Forelimb muscle (tissue), 1 donor: ENCODE data around the gene EIPR1. TPM values are rescaled to one million over a fixed set of nuclear protein-coding genes. Genes with fewer than 3 reads are reported as not detected.
"Not testable (repeated sequence)": the region's sequence is repeated elsewhere in the genome, so short reads cannot be mapped to it uniquely, and the experiment has no call there.

Experiments used
- DNase-seq: peaks from one replicate; pipeline ENCODE4 v3.0.0-alpha.2; 2013; ENCODE audit warnings: low read depth
- polyA plus RNA-seq: library from polyadenylated mRNA; unstranded; fragments of 120-200 nt; gene quantifications from one replicate; pipeline ENCODE4 v1.2.1, GENCODE V29; 2013; ENCODE audit not compliant: insufficient read length

The EIPR1 gene
- polyA plus RNA-seq, 1 donor = 18.9 TPM

DNA sequence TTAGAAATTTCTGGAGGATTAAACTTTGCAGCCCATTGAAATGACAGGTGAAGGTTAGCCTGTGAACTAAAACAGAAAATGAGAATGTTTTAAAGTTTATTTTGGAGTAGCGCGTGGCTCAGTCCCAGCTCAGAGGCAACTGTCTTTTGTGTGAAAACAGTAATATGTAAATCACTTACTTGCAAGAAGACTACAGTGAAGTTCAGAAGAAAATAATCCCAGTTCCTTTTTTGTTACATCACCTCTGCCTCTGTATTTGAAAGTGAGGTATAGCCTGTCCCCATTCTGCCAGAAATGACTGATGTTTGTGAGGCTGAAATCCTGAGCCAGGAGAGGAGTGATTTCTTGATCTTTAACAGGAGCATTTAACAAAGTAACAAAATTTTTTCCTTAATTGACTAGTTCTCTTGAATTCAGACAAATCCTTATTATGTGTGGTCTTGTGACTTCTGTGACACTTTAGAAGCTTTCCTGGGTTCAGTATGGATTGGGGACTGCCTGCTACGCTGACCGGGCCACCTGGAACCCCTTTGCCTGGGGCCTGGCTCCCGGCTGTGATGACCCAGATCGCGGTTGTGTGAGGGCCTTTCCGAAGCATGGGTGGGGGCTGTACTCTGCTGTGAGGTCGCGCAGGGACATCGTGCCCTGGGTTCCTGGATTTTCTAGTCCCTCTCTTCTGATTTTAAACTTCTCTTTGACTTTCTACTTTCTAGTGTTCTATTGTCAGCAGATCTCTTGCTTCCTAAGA, 26.1 kb upstream of the EIPR1 start:
- no peak for DNase-seq

DNA sequence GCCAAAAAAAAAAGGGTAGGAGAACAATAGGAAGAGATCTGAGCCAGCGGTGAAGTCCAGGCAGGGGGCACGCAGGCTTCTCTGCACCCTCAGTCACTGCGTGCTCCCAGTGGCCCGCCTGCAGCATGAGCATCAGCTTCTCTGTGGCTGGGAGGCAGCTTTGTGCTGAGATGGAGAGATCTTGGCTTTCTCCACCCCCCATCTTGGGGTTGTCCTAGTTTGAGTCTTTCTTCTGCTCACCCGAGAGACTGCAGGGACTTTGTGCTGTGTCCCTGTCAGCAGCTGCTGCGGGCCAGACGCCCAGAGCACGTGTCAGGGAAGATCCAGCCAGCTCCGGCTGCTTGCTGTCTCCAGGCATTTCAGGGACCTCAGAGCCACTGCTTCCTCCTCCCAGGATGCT, 22.2 kb upstream of the EIPR1 start:
- DNase-seq = no peak

DNA sequence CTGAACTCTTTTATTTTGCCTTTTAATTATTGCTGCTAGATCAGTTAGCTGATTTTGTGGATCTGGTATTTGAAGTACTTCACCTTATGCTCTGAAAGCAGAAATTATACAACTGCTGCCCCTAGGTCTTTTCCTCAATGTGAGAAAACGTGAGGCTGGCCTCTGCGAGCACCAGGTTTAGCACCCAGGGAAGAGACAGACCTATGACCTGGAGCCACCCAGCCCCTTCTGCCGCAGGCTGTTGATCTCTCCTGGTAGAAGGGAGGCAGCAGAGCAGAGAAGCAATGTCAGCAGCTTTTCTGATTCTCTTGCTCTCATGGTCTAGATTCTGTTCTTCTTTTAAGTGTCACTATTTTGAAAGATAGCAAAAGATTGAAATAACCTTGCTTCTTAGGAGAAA, 21.8 kb upstream of the EIPR1 start:
- no peak for DNase-seq

DNA sequence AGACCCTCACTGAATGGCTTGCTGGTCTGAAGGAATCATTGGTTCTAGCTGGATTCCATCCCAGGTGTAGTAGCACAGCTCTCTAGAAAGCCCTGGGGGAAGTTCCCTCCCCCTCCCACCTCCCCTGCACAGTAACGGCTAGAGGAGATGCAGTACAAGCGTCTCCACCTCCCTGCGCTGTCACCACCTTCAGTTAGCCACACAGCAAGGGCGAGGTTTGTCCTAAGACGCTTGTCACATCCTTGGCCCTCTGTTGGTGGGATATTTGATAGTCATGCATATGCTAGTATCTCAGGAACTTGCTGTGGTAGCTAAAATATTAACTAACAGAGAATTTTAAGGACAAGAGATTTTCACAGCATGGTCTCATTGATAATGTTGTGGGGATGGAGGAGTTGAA, 21.2 kb upstream of the EIPR1 start:
- no peak for DNase-seq

DNA sequence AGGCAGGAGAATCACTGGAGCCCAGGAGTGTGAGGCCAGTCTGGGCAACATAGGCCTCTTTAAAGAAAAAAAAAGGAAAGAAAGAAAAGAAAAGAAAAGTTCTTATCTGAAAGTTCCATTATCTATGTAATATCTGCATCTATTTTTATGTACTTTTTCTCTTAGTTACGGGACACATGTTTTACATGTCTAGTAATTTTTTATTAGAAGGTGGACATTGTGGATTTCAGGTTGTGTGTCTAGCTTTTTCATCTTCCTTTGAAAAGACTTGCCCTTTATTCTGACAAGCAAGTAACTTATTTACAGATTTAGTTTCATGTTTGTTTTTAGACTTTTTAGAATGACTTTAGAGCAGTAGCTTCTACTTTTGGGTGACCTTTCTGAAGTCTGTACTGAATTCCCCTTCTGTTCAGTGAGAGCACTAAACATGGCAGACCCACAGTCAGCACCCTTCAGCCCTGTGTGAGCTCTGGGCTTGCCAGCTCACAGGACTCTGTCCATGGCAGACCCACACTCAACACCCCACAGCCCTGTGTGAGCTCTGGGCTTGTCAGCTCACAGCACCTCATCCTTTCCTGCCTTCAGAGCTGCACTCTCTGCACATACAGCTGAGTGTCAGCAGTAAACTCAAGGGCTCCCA, 19.4 kb upstream of the EIPR1 start:
- DNase-seq = no peak

DNA sequence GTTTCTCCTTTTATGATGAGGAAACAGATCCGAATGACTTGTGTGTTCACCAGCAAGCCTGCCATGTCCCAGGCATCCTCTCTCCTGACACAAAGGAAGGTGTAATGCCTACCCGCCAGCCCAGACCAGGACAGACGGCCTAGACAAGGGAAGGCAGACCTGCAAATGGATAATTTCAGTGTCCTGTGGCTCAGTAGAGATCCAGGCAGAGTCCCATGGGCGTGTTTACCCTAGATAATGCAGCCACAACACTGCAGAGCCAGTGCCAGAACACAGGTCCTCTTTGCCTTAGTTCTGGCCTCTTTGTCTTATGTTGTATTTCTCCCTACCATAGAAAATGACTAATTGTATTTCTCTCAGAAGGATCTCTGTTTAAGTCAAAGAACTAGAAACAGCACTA, 14.6 kb upstream of the EIPR1 start:
- no peak for DNase-seq

DNA sequence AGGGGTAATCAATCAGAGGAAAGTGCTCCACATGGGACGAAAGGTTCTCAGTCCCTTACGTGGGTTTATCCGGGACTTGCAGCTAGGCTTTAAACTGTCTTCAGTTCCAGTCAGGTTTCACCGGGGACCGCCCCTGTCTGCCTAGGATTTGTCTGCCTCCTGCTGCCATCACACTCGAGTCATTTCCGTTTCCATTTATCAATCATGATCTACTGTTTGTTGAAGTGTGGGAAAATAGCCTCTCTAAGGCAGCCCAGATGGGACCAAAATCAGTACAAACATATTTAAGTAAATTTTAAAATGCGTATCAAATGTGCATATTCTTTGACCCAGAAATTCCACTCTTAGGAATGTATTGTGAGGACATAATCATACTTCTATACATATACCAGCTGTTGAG, 12.4 kb upstream of the EIPR1 start:
- no peak for DNase-seq

DNA sequence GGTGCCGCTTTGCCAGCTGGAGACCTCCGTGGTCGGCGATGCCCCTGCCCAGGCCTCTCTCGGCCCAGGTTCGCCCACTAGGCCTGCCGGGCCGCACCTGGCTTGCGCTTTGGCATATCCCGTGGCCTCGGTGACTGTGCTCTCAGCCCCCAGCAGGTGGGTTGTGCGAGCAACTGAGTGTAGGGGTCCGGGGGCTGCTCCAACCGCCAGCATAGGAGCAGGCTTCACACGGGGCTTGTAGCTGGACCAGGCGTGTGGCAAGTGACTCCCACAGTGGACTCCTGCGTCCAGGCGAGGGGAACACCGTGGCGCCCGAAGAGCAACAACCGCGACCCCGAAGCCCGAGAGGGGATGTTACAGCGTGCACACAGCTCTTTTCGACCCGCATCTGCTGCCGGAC, 11.6 kb upstream of the EIPR1 start:
- no peak for DNase-seq

DNA sequence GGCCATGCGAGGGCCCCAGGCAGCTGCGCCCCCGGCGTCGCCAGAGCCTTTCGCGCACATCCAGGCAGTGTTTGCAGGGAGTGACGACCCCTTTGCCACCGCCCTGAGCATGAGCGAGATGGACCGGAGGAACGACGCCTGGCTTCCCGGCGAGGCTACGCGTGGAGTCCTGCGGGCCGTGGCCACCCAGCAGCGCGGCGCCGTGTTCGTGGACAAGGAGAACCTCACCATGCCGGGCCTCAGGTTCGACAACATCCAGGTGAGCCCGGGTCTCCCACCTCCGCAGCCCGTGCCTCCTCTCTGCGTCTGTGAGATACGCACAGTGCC, 10.8 kb upstream of the EIPR1 start:
- no peak for DNase-seq

DNA sequence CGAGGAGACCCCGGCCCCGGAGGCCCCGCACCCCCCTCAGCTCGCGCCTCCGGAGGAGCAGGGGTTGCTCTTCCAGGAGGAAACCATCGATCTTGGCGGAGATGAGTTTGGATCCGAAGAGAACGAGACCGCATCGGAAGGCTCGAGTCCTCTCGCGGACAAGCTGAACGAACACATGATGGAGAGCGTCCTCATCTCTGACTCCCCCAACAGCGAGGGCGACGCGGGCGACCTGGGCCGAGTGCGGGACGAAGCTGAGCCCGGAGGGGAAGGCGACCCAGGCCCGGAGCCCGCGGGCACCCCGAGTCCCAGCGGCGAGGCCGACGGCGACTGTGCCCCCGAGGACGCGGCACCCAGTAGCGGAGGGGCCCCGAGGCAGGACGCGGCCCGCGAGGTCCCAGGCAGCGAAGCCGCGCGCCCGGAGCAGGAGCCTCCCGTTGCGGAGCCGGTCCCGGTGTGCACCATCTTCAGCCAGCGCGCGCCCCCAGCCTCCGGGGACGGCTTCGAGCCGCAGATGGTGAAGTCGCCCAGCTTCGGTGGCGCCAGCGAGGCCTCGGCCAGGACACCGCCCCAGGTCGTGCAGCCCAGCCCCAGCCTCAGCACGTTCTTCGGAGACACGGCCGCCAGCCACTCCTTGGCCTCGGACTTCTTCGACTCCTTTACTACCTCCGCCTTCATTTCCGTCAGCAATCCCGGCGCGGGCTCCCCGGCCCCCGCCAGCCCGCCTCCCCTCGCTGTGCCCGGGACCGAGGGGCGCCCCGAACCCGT, 10.2 kb upstream of the EIPR1 start:
- DNase-seq = no peak

DNA sequence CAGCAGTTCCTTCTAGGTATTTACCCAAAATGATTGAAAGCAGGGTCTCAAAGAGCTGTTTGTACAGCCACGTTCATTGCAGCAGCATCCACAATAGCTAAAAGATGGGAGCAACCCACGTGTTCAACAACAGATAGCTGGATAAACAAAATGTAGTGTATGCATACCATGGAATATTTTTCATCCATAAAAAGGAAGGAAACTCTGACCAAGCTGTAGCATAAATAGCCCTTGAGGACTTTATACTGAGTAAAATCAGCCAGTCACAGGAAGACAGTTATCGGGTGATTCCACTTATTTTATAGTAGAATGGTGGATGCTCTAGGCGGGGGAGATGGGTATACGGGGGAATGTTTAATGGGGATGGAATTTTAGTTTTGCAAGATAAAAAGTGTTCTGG, 9.4 kb upstream of the EIPR1 start:
- no peak for DNase-seq

DNA sequence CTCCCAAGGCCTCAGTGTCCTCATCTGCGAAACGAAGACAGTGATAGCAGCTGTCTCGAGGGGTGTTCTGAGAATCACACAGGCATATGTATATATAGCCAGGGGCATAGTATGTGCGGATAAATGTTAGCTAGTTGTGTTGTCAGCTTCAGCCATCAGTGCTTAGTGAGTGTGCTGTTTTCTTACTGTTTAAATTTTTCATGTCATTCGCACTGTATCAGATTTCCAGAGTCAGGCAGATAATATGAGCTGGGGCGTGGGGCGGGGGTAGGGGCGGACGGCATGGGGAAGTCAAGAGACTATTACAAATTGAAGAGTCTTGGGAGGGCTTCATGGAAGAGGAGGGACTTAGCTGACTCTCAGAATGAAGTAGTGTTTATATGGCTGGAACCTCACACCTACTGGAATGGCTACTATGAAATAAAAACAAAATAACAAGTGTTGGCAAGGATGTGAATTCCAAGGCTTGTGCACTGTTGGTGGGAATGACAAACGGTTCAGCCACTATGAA, 8.9 kb upstream of the EIPR1 start:
- no peak for DNase-seq

DNA sequence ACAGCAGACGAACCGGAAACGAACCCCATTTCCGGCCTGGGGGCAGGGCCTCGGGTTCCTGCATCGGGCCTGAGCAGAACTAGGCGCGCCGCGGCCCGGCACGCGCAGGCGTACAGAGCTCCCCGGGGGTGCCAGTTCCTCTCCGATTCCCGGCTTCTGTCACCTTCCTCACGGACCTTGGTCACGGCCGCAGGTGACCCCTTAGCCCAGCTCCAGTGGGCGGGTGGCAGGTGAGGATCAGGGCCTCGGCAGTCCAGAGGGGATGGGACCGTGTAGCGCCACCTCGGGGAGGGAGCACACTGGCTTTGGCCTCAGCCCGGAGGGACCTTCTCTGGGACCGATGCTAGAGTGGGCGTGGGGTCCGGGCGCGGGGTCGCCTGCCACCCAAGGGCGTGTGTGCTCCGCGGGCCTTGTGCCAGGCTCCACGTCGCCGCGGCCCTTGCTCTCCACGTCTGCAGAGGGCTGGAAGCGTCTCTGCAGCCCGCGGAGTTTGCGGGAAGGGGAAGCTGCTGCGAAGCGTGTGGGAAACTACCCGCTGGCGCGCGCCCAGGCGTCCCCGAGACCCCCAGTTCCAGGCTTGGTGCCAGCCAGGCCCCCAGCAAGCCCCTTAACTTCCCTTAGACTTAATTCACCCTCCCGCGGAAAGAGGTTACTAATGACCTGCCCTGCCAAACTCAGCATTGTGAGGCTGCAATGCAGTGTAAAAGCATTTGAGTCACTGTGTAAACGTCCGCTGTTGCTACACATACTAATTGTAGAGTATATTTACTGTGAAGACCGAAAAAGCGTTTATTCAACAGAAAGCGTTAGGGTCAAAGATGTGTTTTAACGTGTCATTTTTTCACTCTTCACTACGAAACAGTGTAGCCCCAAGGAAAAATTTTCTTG, 2.3 kb upstream of the EIPR1 start, which contains the start of gene TRAPPC12:
TSS of gene TRAPPC12 (plus strand) at position 48 of the 888 bp plus-strand sequence. CDS start 7,930 bp downstream, outside the sequence.
- DNase-seq = peak; percentile 56

DNA sequence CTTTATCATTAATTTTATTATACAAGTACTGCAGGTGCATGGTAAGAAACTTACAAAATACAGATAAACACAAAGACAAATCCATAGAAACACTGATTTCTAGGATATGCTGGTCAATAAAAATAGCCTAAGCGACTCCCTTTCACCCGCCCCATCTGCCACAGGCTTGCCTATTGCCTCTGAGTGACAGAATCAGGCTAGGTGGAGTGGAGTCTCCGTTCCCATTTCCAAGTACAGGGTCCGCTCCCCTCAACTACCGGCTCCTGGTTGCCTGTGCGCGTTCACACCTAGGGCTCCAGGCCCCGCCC, 1.7 kb upstream of the EIPR1 start:
- DNase-seq = no peak

DNA sequence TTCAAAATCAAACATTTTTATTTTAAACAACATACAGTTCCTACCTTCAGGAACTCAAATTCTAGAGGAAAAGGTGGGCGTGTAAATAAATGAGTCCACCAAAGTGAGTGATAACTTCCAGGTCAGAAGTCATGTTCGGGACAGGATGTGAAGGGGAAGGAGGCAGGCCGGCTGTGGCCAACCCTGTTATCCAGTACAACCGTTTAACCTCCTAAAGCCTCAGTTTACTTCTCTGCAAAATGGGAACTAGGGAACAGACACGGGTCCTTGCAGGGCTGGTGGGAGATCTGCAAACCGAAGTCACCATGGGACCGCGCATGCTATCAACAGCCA, 373 bp downstream of the EIPR1 start:
- no peak for DNase-seq

DNA sequence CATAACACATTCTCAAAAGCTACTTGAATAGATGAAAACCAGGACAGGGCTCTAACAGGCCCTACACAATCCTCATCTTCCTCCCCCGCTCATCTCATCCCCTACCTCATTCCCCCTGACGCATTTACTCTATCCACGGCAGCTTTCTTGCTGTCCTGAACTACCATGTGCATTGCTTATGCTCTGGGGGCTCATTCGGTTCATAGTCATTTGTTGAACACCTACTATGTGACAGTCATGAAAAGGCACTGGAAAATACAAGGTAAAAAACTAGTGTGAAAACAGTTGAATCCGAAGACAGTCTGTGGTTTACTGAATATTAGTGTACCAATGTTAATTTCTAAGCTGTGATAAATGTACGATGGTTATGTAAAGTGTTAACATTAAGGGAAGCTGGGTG, 797 bp downstream of the EIPR1 start:
- DNase-seq = no peak

DNA sequence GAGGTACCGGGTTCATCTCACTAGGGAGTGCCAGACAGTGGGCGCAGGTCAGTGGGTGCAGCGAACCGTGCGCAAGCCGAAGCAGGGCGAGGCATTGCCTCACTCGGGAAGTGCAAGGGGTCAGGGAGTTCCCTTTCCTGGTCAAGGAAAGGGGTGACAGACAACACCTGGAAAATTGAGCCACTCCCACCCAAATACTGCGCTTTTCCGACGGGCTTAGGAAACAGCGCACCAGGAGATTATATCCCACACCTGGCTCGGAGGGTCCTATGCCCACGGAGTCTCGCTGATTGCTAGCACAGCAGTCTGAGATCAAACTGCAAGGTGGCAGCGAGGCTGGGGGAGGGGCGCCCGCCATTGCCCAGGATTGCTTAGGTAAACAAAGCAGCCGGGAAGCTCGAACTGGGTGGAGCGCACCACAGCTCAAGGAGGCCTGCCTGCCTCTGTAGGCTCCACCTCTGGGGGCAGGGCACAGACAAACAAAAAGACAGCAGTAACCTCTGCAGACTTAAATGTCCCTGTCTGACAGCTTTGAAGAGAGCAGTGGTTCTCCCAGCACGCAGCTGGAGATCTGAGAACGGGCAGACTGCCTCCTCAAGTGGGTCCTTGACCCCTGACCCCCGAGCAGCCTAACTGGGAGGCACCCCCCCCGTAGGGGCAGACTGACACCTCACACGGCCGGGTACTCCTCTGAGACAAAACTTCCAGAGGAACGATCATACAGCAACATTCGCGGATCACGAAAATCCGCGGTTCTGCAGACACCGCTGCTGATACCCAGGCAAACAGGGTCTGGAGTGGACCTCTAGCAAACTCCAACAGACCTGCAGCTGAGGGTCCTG, 8.1 kb downstream of the EIPR1 start:
- DNase-seq = not testable (repeated sequence)

DNA sequence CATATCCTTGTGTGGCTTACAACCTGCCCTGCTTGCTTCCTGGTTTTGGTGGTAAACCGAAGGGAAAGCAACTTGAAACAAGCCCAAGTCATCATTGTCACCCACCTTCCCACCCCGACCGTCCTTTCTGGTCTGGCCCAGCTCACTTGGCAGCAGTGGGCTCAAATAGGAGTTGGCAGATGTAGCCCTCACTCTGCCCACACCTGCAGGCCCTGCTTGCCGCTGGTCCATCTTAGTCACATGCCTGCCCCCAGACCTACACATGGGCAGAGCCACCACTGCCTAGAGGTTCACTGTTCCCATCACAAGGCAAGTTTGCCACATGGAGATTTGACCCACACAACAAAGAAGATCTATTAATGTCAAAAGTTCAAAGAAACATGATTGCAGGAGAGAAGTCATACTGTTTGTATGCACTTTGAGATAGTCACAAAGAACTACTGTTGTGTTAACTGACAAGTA, 9.3 kb downstream of the EIPR1 start:
- DNase-seq = no peak

DNA sequence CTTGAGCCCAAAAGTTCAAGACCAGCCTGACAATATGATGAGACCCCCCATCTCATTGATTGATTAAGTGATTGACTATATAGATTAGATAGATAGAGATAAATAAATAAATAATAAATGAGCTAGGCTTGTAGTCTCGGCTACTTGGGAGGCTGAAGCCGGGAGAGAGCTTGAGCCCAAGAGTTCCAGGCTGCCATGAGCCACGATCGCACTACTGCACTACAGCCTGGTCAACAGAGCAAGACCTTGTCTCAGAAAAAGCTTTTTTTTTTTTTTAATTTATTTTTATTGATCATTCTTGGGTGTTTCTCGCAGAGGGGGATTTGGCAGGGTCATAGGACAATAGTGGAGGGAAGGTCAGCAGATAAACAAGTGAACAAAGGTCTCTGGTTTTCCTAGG, 12.4 kb downstream of the EIPR1 start:
- no peak for DNase-seq

DNA sequence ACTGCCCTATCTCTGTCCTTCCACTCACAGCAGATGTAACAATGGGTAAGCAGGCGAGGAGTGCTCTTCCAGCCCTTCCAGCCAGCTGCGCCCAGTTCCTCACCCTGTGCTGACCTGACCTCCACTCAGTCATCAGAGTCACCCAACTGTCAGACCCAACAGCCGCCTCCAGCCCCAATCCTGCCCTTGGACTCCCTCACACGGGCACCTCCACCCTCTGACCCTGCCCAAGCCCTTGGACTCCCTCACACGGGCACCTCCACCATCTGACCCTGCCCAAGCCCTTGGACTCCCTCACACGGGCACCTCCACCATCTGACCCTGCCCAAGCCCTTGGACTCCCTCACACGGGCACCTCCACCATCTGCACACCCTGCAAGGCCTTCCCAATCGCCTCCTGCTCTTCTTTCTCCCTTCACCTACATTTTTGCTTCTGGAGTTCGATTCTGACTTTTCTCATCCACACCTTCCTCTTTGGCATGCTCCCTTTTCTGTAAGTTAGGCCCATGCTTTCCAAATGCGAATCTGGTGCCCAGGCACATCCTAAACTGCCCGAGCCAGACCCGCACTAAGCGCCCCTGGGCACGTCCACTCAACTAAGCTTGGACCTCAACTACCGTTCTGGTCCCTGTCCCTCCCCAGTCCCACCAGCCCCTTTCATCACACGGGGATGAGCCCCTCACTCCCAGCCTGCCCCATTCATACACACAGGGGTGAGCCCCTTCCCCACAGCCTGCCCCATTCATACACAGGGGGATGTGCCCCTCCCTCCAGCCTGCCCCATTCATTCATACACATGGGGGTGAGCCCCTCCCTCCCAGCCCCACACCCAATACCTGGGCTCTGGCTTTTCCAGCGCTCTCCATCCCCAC, 15.9 kb downstream of the EIPR1 start:
- no peak for DNase-seq
